Mesendoderm (in vitro differentiated cells): Measurements from ENCODE around the gene SMARCC2.

ENCODE experiments used
- DNase-seq: peaks from one replicate; pipeline ENCODE4 v3.0.0; 2013
- H2AK5ac ChIP-seq: 2 replicates; pipeline ENCODE4 v1.6.1; 2013; ENCODE audit warnings: low read length, inconsistent platforms
- H2BK120ac ChIP-seq: 2 replicates; pipeline ENCODE4 v1.6.1; 2013; ENCODE audit warnings: low read depth, mild to moderate bottlenecking, low read length, moderate library complexity, mixed read lengths
- H2BK15ac ChIP-seq: replicated peaks from 2 replicates; pipeline ENCODE4 v1.6.1; 2013; ENCODE audit warnings: low read depth, mild to moderate bottlenecking, moderate library complexity
- H2BK5ac ChIP-seq: 2 replicates; pipeline ENCODE4 v1.6.1; 2013; ENCODE audit warnings: low read length, inconsistent platforms
- H3K18ac ChIP-seq: 2 replicates; pipeline ENCODE4 v1.6.1; 2013; ENCODE audit warnings: mild to moderate bottlenecking, low read length, mixed read lengths
- H3K23ac ChIP-seq: one replicate; pipeline ENCODE4 v1.6.1; 2013; ENCODE audit warnings: low read length
- H3K27ac ChIP-seq: 2 replicates; pipeline ENCODE4 v1.5.1; 2013; ENCODE audit warnings: low read depth, mild to moderate bottlenecking, inconsistent platforms, low read length, moderate library complexity
- H3K27me3 ChIP-seq: 2 replicates; pipeline ENCODE4 v1.6.1; 2013; ENCODE audit warnings: low read length, control low read depth, mild to moderate bottlenecking, inconsistent platforms; ENCODE audit not compliant: insufficient read depth, poor library complexity
- H3K36me3 ChIP-seq: 2 replicates; pipeline ENCODE4 v1.6.1; 2013; ENCODE audit warnings: low read length, inconsistent platforms; ENCODE audit not compliant: control insufficient read depth, insufficient read depth
- H3K4ac ChIP-seq: one replicate; pipeline ENCODE4 v1.6.1; 2013; ENCODE audit warnings: low read depth, mild to moderate bottlenecking, low read length, moderate library complexity
- H3K4me1 ChIP-seq: 2 replicates; pipeline ENCODE4 v1.6.1; 2013; ENCODE audit warnings: low read depth, low read length, inconsistent platforms; ENCODE audit not compliant: control insufficient read depth
- H3K4me2 ChIP-seq: 2 replicates; pipeline ENCODE4 v1.6.1; 2013; ENCODE audit warnings: low read length
- H3K4me3 ChIP-seq: 2 replicates; pipeline ENCODE4 v1.5.1; 2013; ENCODE audit warnings: mild to moderate bottlenecking, low read length
- H3K56ac ChIP-seq: one replicate; pipeline ENCODE4 v1.6.1; 2013; ENCODE audit warnings: low read length
- H3K79me1 ChIP-seq: 2 replicates; pipeline ENCODE4 v1.6.1; 2013; ENCODE audit warnings: low read length, inconsistent platforms
- H3K79me2 ChIP-seq: 2 replicates; pipeline ENCODE4 v1.6.1; 2013; ENCODE audit warnings: mild to moderate bottlenecking, low read length; ENCODE audit not compliant: control insufficient read depth, insufficient read depth
- H3K9ac ChIP-seq: 2 replicates; pipeline ENCODE4 v1.6.1; 2013; ENCODE audit warnings: low read length, inconsistent platforms
- H4K5ac ChIP-seq: one replicate; pipeline ENCODE4 v1.6.1; 2013; ENCODE audit warnings: low read length
- H4K8ac ChIP-seq: one replicate; pipeline ENCODE4 v1.6.1; 2013; ENCODE audit warnings: low read depth, mild to moderate bottlenecking, control low read depth, low read length, moderate library complexity
- WGBS: extraction: QIAGEN DNeasy Blood & Tissue Kit; methylation state at CpG from one replicate; pipeline ENCODE4 v1.1.7; 2013; ENCODE audit warnings: low lambda C conversion rate, missing lambda C conversion rate; ENCODE audit not compliant: insufficient coverage; ENCODE audit errors: extremely low coverage; 5-methylcytosine and 5-hydroxymethylcytosine counted together

Gene SMARCC2

DNA sequence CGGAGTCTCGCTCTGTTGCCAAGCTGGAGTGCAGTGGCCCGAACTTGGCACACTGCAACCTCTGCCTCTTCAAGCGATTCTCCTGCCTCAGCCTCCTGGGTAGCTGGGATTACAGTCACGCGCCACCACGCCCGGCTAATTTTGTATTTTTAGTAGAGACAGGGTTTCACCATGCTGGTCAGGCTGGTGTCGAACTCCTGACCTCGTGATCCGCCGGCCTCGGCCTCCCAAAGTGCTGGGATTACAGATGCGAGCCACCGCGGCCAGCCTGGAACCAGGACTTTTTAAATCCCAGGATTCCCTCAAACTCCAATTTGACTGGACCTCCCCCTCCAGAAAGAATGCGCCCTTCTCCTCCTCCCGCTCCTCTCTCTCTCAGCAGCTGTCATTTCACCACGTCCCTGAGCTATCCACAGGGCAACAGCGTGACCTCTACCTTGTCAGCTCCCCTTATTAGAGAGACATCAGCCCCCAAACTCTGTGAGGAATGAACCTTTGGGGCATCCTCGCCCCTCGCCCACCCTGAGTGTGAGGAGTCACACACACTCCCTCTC lies 59.3 kb downstream of the SMARCC2 start:
- H3K79me2 ChIP-seq: peaks cover 4% of the 10 kb centered on the region
- H3K36me3 ChIP-seq: peaks cover 9% of the 10 kb centered on the region
- H3K4me1 ChIP-seq: peaks cover 8% of the 10 kb centered on the region
- no peak overlapping the region for H3K4me3 ChIP-seq
- no peaks in the 10 kb centered on the region for H3K27me3 ChIP-seq
- no peak overlapping the region for H3K27ac ChIP-seq
- H3K9ac ChIP-seq: peak overlapping the region; percentile 72
- no peak for DNase-seq
- no CpG with 5 or more reads among the region's 22 CpGs for WGBS
- no peak overlapping the region for H2BK15ac ChIP-seq
- peak overlapping the region; percentile 86 for H3K56ac ChIP-seq
- peaks cover 10% of the 10 kb centered on the region for H3K79me1 ChIP-seq
- no peak overlapping the region for H2BK5ac ChIP-seq
- no peak overlapping the region for H2BK120ac ChIP-seq
- H3K4me2 ChIP-seq: no peak overlapping the region
- no peak overlapping the region for H3K18ac ChIP-seq
- no peak overlapping the region for H2AK5ac ChIP-seq
- no peak overlapping the region for H4K8ac ChIP-seq
- no peak overlapping the region for H3K4ac ChIP-seq
- no peak overlapping the region for H4K5ac ChIP-seq
- no peak overlapping the region for H3K23ac ChIP-seq

DNA sequence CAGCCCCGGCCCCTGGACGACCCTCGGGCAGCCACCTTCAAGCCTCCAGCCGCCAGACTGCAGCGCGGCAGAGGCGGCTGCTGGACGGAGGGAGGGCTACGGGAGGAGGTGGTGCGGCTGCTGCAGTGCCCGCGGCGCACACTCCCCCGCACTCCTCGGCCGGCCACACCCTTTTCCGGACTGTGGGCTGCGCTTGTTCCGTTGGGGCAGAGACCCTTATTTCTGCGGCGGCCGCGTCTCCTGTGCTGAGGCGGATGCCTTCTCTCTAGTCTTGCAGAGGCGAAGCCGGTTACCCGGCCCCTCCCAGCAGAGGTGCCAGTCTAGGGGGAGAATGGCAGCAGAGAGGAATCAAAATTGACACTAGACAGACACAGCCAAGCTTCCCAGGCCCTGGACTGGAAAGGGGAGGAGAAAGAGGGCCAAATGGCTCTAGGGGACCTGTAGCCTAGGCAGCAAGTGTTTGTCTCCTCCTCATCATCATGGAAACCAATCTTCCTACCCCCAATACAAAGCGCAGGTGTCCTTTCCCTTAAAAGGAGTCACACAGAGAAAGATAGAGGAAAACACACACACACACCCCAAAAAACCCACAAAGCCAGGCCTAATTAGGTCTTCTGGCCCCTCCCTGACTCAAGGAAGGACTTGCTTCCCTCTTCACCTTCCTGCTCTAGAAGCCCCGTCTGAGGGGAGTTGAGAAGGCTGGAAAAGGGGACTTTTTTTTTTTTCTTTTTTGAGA lies 59.9 kb downstream of the SMARCC2 start:
- H4K8ac ChIP-seq: no peak overlapping the region
- H3K18ac ChIP-seq: no peak overlapping the region
- DNase-seq: peak; percentile 66
- H3K56ac ChIP-seq: peak overlapping the region; percentile 86
- H3K4me1 ChIP-seq: peaks cover 8% of the 10 kb centered on the region
- H2AK5ac ChIP-seq: peak overlapping the region; percentile 73
- H4K5ac ChIP-seq: no peak overlapping the region
- H2BK120ac ChIP-seq: no peak overlapping the region
- H3K36me3 ChIP-seq: peaks cover 9% of the 10 kb centered on the region
- H3K4me2 ChIP-seq: peak overlapping the region; percentile 98
- no CpG with 5 or more reads among the region's 29 CpGs for WGBS
- H3K23ac ChIP-seq: peak overlapping the region; percentile 1
- H2BK15ac ChIP-seq: no peak overlapping the region
- H3K79me2 ChIP-seq: peaks cover 4% of the 10 kb centered on the region
- peak overlapping the region; percentile 76 for H3K4me3 ChIP-seq
- peaks cover 10% of the 10 kb centered on the region for H3K79me1 ChIP-seq
- H3K27me3 ChIP-seq: no peaks in the 10 kb centered on the region
- no peak overlapping the region for H3K27ac ChIP-seq
- no peak overlapping the region for H2BK5ac ChIP-seq
- no peak overlapping the region for H3K4ac ChIP-seq
- peak overlapping the region; percentile 72 for H3K9ac ChIP-seq

DNA sequence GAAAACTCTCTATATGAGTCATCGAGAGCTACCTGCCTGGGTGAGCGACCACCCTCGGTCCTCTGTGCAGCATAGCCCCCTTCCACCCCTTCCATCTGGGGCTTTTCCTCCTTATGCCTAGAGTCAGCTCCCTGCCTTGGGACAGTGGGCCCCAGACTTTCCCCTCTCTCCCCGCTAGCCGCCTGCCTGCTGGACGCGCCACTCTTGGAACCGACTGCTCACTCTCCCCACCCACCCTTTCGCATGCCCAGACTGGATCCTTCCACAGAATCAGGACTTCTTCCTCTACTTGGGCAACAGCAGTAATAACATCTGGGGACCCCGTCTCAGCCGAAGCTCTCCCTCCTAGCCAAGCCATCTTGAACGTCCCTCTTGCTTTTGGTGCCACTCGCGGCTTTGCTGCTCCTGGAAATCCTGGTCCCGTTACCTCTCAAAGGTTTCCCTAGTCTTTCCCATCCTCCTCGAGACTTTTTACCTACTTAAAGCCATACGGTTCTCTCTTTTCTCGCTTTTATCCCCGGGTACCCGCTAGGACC lies 60.5 kb downstream of the SMARCC2 start:
- Histone ChIP-seq H3K79me2 (peaks cover 4% of the 10 kb centered on the region), H3K18ac (peak overlapping the region; percentile 13), H4K8ac (no peak overlapping the region), H3K4me1 (peaks cover 8% of the 10 kb centered on the region), H3K56ac (peak overlapping the region; percentile 86), H2BK120ac (no peak overlapping the region), H3K27me3 (no peaks in the 10 kb centered on the region), H2AK5ac (no peak overlapping the region), H2BK5ac (no peak overlapping the region), H3K4me2 (peak overlapping the region; percentile 98), H3K9ac (peak overlapping the region; percentile 72), H3K79me1 (peaks cover 12% of the 10 kb centered on the region), H3K4me3 (peak overlapping the region; percentile 76), H3K23ac (peak overlapping the region; percentile 1), H2BK15ac (no peak overlapping the region), H3K36me3 (peaks cover 5% of the 10 kb centered on the region), H3K27ac (peak overlapping the region; percentile 51), H4K5ac (no peak overlapping the region), H3K4ac (no peak overlapping the region)
- no peak for DNase-seq
- no CpG with 5 or more reads among the region's 20 CpGs for WGBS

DNA sequence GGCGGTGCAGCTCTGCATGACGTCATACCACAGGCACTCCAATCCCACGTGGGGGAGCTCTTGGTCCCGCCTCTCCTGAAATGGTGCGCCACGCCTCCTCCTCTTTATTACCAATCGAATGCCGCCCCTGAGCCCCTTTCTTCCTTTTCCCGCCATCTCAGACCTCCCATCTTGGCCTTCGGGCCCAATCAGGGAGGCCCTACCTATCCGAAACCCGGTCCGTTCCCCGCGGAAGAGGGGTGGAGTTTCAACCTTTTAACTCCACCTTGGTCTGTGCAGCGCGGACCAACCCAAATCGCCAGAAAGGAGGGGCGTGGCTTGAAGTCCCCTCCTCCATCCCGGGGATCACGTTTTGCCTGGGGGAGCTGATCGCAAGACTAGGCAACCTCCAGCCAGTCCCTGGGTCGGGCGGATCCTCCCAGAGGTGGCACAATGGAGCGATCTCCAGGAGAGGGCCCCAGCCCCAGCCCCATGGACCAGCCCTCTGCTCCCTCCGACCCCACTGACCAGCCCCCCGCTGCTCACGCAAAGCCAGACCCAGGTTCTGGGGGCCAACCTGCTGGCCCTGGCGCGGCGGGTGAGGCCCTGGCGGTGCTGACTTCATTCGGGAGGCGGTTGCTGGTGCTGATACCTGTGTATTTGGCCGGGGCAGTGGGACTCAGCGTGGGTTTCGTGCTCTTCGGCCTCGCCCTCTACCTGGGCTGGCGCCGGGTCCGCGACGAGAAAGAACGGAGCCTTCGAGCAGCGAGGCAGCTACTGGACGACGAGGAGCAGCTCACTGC lies 61.2 kb downstream of the SMARCC2 start, which contains the start of gene ESYT1:
TSS of gene ESYT1 (plus strand) at position 380 of the 782 bp plus-strand sequence. CDS start at position 433, 53 bp downstream.
- WGBS: no CpG with 5 or more reads among the region's 49 CpGs
- H3K79me1 ChIP-seq: peaks cover 12% of the 10 kb centered on the region
- H2BK5ac ChIP-seq: peak within 1 kb of the TSS; percentile 77

DNA sequence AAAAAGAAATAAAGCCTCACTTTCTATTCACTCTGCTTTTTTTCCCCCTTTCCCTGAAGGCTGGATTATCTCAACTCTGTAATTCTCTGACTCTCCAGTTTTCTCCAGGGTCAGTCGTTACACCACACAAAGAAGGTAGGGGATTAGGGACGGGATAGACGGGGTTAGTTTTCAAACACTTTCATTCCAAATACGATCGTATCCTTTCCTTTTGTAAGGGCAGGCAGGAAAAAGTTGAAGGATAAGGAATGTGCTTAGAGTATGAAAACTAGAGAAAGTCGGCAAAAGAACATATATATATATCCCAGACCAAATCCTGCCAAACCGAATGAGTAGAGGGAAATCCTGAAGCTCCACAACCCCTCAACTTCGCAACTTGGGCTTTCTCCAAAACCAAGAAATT lies 61.8 kb downstream of the SMARCC2 start:
- Histone ChIP-seq H2AK5ac (no peak overlapping the region), H3K9ac (peak overlapping the region; percentile 50), H3K4me2 (peak overlapping the region; percentile 22), H3K27me3 (no peaks in the 10 kb centered on the region), H4K8ac (no peak overlapping the region), H3K18ac (no peak overlapping the region), H2BK15ac (no peak overlapping the region), H3K79me1 (peaks cover 12% of the 10 kb centered on the region), H3K4ac (no peak overlapping the region), H2BK120ac (no peak overlapping the region), H3K23ac (no peak overlapping the region), H3K4me3 (no peak overlapping the region), H3K4me1 (peaks cover 8% of the 10 kb centered on the region), H3K36me3 (no peaks in the 10 kb centered on the region), H3K56ac (peak overlapping the region; percentile 28), H3K27ac (no peak overlapping the region), H3K79me2 (peaks cover 4% of the 10 kb centered on the region), H2BK5ac (no peak overlapping the region), H4K5ac (no peak overlapping the region)
- DNase-seq: no peak
- WGBS: no CpG with 5 or more reads among the region's 8 CpGs

More for the DNA sequence above, 61.2 kb downstream of the SMARCC2 start, which contains the start of gene ESYT1:
- peaks cover 4% of the 10 kb centered on the region for H3K79me2 ChIP-seq
- H3K27me3 ChIP-seq: no peaks in the 10 kb centered on the region
- H4K8ac ChIP-seq: no peak within 1 kb of the TSS
- H3K4me3 ChIP-seq: peak within 1 kb of the TSS; percentile 76
- H2BK120ac ChIP-seq: no peak within 1 kb of the TSS
- peak within 1 kb of the TSS; percentile 98 for H3K4me2 ChIP-seq
- DNase-seq: peak; percentile 100
- H3K4ac ChIP-seq: no peak within 1 kb of the TSS
- no peak within 1 kb of the TSS for H2BK15ac ChIP-seq
- H3K56ac ChIP-seq: peak within 1 kb of the TSS; percentile 86
- peak within 1 kb of the TSS; percentile 51 for H3K27ac ChIP-seq
- H3K36me3 ChIP-seq: no peaks in the 10 kb centered on the region
- H4K5ac ChIP-seq: no peak within 1 kb of the TSS
- H3K4me1 ChIP-seq: peaks cover 8% of the 10 kb centered on the region
- peak within 1 kb of the TSS; percentile 72 for H3K9ac ChIP-seq
- peak within 1 kb of the TSS; percentile 13 for H3K18ac ChIP-seq
- peak within 1 kb of the TSS; percentile 1 for H3K23ac ChIP-seq
- no peak within 1 kb of the TSS for H2AK5ac ChIP-seq
